ENCODE data around the gene TMX1.

GRCh38 chr14:51225751-51226150 lies 14.3 kb upstream of the TMX1 start:
- TF ChIP-seq, protein P1, sequence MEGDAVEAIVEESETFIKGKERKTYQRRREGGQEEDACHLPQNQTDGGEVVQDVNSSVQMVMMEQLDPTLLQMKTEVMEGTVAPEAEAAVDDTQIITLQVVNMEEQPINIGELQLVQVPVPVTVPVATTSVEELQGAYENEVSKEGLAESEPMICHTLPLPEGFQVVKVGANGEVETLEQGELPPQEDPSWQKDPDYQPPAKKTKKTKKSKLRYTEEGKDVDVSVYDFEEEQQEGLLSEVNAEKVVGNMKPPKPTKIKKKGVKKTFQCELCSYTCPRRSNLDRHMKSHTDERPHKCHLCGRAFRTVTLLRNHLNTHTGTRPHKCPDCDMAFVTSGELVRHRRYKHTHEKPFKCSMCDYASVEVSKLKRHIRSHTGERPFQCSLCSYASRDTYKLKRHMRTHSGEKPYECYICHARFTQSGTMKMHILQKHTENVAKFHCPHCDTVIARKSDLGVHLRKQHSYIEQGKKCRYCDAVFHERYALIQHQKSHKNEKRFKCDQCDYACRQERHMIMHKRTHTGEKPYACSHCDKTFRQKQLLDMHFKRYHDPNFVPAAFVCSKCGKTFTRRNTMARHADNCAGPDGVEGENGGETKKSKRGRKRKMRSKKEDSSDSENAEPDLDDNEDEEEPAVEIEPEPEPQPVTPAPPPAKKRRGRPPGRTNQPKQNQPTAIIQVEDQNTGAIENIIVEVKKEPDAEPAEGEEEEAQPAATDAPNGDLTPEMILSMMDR (IDR thresholded peaks at IDR 0.05; ENCODE audit: control extremely low read depth in 1 of 3, insufficient read depth in 1 of 3, low read depth in 1 of 3, low read length in 3 of 3) = no peak
- no peak for TF ChIP-seq JUN (IDR thresholded peaks at IDR 0.05; ENCODE audit: low read depth, low read length)
- no peak for TF ChIP-seq TAF1 (IDR thresholded peaks at IDR 0.05; ENCODE audit: low read depth, low read length)
- TF ChIP-seq SIN3A (conservative IDR thresholded peaks at IDR 0.05 in 1 of 2, IDR thresholded peaks at IDR 0.05 in 1 of 2; ENCODE audit: low read depth in 1 of 2, low read length in 2 of 2) = no peak
- no peak for TF ChIP-seq PHF8 (conservative IDR thresholded peaks at IDR 0.05; ENCODE audit: low read depth, low read length)
- no peak for TF ChIP-seq KDM5A (IDR thresholded peaks at IDR 0.05; ENCODE audit: low read length)
- no peak for TF ChIP-seq SIRT6 (IDR thresholded peaks at IDR 0.05; ENCODE audit: low read length)
- no peak for TF ChIP-seq RBBP5 (IDR thresholded peaks at IDR 0.05; ENCODE audit: borderline replicate concordance, low read depth, low read length)
- no peak for TF ChIP-seq EZH2 (IDR thresholded peaks at IDR 0.05; ENCODE audit: low read depth, low read length, severe bottlenecking)
- TF ChIP-seq EGR1 (IDR thresholded peaks at IDR 0.05; ENCODE audit: borderline replicate concordance, low read depth, low read length) = no peak

Data from H1 (cell line).